KMS-11 (cell line): ENCODE results near the gene CXCR5.

ENCODE experiments used
- H2AFZ ChIP-seq: fragments of 200-600 bp; sonication (generic); 2 replicates; pipeline ENCODE4 v1.6.1; 2016; ENCODE audit warnings: antibody characterized with exemption, mixed run types, low read depth
- H3K27ac ChIP-seq: fragments of 200-600 bp; sonication (generic); 2 replicates; pipeline ENCODE4 v1.6.1; 2016; ENCODE audit warnings: mild to moderate bottlenecking, mixed run types
- H3K27me3 ChIP-seq: fragments of 200-600 bp; sonication (generic); 2 replicates; pipeline ENCODE4 v1.6.1; 2017; ENCODE audit warnings: mild to moderate bottlenecking, low read depth, mixed run types, moderate library complexity; ENCODE audit not compliant: insufficient read depth
- H3K36me3 ChIP-seq: fragments of 200-600 bp; sonication (generic); 2 replicates; pipeline ENCODE4 v1.6.1; 2017; ENCODE audit warnings: mild to moderate bottlenecking, mixed run types; ENCODE audit not compliant: insufficient read depth
- H3K4me1 ChIP-seq: fragments of 200-600 bp; sonication (generic); 2 replicates; pipeline ENCODE4 v1.6.1; 2016; ENCODE audit warnings: mild to moderate bottlenecking, low read depth, mixed run types; ENCODE audit not compliant: poor library complexity, severe bottlenecking
- H3K4me2 ChIP-seq: fragments of 200-600 bp; sonication (generic); 2 replicates; pipeline ENCODE4 v1.7.0; 2016; ENCODE audit warnings: mild to moderate bottlenecking, mixed run types
- H3K4me3 ChIP-seq: fragments of 200-600 bp; sonication (generic); IDR thresholded peaks from 2 replicates; pipeline ENCODE4 v1.6.1; 2017; ENCODE audit warnings: low read depth, low read length, mixed read lengths; ENCODE audit not compliant: insufficient read depth
- H3K79me2 ChIP-seq: fragments of 200-600 bp; sonication (generic); 2 replicates; pipeline ENCODE4 v1.6.1; 2016; ENCODE audit warnings: low read depth, mixed run types; ENCODE audit not compliant: insufficient read depth
- H3K9ac ChIP-seq: fragments of 200-600 bp; sonication (generic); 2 replicates; pipeline ENCODE4 v1.6.1; 2016; ENCODE audit warnings: mild to moderate bottlenecking, mixed run types
- H4K20me1 ChIP-seq: fragments of 200-600 bp; sonication (generic); 2 replicates; pipeline ENCODE4 v1.6.1; 2016; ENCODE audit warnings: mild to moderate bottlenecking, mixed run types; ENCODE audit not compliant: insufficient read depth
- CTCF ChIP-seq: fragments of 200-600 bp; sonication (generic); conservative IDR thresholded peaks from 2 replicates; pipeline ENCODE4 v1.6.1; 2017; ENCODE audit warnings: low read depth, mild to moderate bottlenecking, antibody characterized with exemption, low read length, moderate library complexity, mixed read lengths

The CXCR5 gene

GRCh38 chr11:118892514-118892913 is 8.8 kb downstream of the CXCR5 start:
- Histone ChIP-seq H3K9ac (no peak overlapping the region), H3K4me2 (peak overlapping the region; percentile 36; the same call in 1 of the 2 replicates), H4K20me1 (no peaks in the 10 kb centered on the region), H2AFZ (peak overlapping the region; percentile 10; the same call in 1 of the 2 replicates), H3K36me3 (no peaks in the 10 kb centered on the region), H3K4me1 (peaks cover 15% of the 10 kb centered on the region), H3K4me3 (no peak overlapping the region), H3K79me2 (no peaks in the 10 kb centered on the region), H3K27ac (no peak overlapping the region), H3K27me3 (peaks cover 3% of the 10 kb centered on the region; the same call in 1 of the 2 replicates)
- TF ChIP-seq CTCF, result no peak

- peak overlapping the region; percentile 10; the same call in 1 of the 2 replicates for H2AFZ ChIP-seq
- H4K20me1 ChIP-seq, result no peaks in the 10 kb centered on the region
- H3K4me1 ChIP-seq, result peaks cover 15% of the 10 kb centered on the region
- peaks cover 3% of the 10 kb centered on the region; the same call in 1 of the 2 replicates for H3K27me3 ChIP-seq
- no peak overlapping the region for H3K27ac ChIP-seq
- no peaks in the 10 kb centered on the region for H3K36me3 ChIP-seq
- no peak for TF ChIP-seq CTCF
- peak overlapping the region; percentile 36; the same call in 1 of the 2 replicates for H3K4me2 ChIP-seq
- no peaks in the 10 kb centered on the region for H3K79me2 ChIP-seq
- H3K9ac ChIP-seq, result no peak overlapping the region
- H3K4me3 ChIP-seq, result no peak overlapping the region
Observed at GRCh38 chr11:118892964-118893363, 9.3 kb downstream of the CXCR5 start.

- Histone ChIP-seq H3K27ac (no peak overlapping the region), H3K36me3 (no peaks in the 10 kb centered on the region), H2AFZ (no peak overlapping the region), H3K4me2 (no peak overlapping the region), H3K27me3 (peaks cover under 1% of the 10 kb centered on the region; the same call in 1 of the 2 replicates), H3K4me3 (no peak overlapping the region), H3K9ac (no peak overlapping the region), H3K4me1 (peaks cover 15% of the 10 kb centered on the region), H3K79me2 (no peaks in the 10 kb centered on the region), H4K20me1 (no peaks in the 10 kb centered on the region)
- TF ChIP-seq CTCF, result no peak
Observed at GRCh38 chr11:118893662-118894061, 10.0 kb downstream of the CXCR5 start.

- TF ChIP-seq CTCF, result no peak
- H4K20me1 ChIP-seq, result no peaks in the 10 kb centered on the region
Observed at GRCh38 chr11:118894192-118894591, 10.5 kb downstream of the CXCR5 start.

More at GRCh38 chr11:118894192-118894591, 10.5 kb downstream of the CXCR5 start:
- Histone ChIP-seq H3K27ac (no peak overlapping the region), H3K79me2 (no peaks in the 10 kb centered on the region), H3K9ac (no peak overlapping the region), H3K4me1 (peaks cover 15% of the 10 kb centered on the region), H3K4me2 (no peak overlapping the region), H3K27me3 (no peaks in the 10 kb centered on the region; the same call in 1 of the 2 replicates), H3K4me3 (no peak overlapping the region), H3K36me3 (no peaks in the 10 kb centered on the region), H2AFZ (no peak overlapping the region)
